Endometrium (tissue), 2 donors: ENCODE data around the gene STARD7.
"Not testable (repeated sequence)": the region's sequence is repeated elsewhere in the genome, so short reads cannot be mapped to it uniquely, and the experiment has no call there.

Experiments used
- FAIRE-seq: peaks from 2 replicates; lab custom pipeline; 2012; peaks lifted over from hg19 to GRCh38; lab: Jason Lieb, UNC
- donor health status: control.
- donor health status: control.

STARD7 gene

DNA sequence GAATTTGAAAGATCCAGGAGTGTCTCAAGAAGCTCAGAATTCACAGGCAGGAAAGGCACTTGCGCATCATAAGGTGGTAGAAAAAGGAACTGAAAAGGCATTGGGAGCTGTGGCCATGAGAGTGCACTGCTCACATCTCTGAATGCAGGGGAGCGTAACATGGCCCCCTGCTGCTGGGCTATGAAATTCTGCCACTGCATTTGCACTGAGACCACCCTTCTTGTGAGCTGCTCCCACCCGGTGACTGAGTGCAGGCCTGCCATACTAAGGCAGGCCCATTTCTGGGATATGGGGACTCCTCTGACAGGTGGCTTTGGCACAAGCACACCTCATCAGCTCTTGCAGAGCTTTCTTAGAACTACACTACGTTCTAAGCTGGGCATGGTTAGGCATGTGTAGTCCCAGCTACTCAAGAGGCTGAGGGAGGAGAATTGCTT is 25.3 kb upstream of the STARD7 start:
- FAIRE-seq = no peak

GRCh38 chr2:96233436-96233835 is 24.8 kb upstream of the STARD7 start:
- FAIRE-seq = no peak

DNA sequence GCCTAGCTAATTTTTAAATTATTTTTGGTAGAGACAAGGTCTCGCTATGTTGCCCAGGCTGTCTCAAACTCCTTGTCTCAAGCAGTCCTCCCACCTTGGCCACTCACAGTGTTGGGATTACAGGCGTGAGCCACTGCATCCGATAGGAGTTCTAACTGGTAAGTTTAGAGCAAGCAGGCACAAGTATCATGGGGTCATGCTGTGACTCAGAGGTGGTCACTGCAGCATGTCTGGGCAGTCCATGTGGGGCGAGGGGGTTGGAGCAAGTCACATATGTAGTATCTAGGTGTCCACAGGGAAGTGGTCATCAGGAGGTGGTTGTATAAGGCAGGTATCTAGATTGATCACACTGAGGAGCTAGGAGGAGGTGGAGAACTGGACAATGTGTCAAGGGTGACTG is 22.7 kb upstream of the STARD7 start:
- FAIRE-seq = no peak

- no peak for FAIRE-seq
Measured at GRCh38 chr2:96225016-96225533, 16.4 kb upstream of the STARD7 start.

DNA sequence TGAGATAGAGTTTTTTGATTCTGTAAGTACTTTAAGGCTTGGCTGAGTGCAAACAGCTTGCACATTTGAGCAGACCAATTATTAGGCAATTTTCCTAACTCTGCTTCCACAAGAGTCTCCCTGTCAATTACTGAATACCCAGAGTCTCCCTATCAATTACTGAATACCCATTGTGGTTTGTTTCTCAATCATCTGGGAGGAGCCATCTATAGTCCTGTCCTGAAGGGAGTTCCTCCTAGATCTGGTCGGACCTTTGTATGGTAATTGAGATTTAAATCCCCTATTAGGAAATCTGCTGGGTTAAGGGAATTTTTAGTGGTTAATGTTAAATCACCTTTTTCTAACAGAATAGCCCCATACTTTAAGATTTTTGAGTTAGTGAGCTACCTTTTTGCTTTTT is 12.5 kb upstream of the STARD7 start:
- not testable (repeated sequence) for FAIRE-seq

GRCh38 chr2:96219959-96220358 is 11.3 kb upstream of the STARD7 start:
- FAIRE-seq = not testable (repeated sequence)

- FAIRE-seq = no peak
Measured at GRCh38 chr2:96218508-96219131, 10.0 kb upstream of the STARD7 start.

DNA sequence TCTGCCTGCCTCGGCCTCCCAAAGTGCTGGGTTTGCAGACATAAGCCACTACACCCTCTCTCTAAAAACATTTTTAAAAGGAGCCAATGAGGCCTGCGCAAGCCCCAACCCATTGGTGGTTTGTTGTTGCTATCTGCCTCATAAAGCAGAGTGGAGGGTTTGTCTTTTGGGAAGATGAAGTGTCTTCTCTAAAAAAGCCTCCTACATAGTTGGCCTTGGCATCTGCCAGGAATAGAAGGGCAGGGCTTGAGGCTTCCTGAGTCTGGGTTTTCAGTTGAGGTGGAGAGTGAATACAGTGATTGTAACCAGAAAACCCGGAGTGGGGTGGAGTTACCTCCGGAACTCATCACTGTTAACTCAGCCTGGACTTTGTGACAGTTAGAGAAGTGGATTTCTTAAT is 5.9 kb upstream of the STARD7 start:
- FAIRE-seq = no peak

DNA sequence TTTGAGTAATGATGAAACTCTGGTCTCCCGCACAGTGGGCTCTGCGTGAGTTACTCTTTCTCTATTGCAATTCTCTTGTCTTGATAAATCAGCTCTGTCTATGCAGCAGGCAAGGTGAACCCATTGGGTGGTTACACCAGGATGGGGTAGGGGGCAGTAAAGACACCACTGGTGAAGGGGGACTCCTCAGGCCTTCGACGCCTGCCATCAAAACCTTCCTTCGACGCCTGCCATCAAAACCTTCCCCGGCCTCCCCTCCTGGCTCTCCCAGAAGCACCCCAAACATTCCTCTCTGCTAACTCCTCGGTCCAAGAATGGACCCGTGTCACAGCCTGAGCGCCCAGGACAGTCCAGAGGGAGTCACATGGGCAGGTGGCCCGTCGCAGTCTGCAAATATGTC is 4.8 kb upstream of the STARD7 start:
- no peak for FAIRE-seq

- no peak for FAIRE-seq
Measured at GRCh38 chr2:96212339-96212738, 3.7 kb upstream of the STARD7 start.

DNA sequence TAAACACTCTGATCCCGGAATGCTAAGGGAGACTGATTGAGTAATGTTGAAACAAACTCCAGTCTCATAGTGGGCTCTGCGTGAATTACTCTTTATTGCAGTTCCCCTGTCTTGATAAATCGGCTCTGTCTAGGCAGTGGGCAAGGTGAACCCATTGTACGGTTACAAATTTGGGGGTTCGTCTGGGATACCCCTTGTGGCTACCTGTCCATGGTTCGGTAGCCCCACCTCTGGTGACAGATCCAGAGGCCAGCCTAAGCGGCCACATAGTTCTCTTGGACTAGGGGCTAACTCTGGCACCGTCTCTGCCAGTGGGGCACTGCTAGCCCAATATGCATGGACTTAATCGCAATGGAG is 1.1 kb upstream of the STARD7 start:
- FAIRE-seq = no peak

DNA sequence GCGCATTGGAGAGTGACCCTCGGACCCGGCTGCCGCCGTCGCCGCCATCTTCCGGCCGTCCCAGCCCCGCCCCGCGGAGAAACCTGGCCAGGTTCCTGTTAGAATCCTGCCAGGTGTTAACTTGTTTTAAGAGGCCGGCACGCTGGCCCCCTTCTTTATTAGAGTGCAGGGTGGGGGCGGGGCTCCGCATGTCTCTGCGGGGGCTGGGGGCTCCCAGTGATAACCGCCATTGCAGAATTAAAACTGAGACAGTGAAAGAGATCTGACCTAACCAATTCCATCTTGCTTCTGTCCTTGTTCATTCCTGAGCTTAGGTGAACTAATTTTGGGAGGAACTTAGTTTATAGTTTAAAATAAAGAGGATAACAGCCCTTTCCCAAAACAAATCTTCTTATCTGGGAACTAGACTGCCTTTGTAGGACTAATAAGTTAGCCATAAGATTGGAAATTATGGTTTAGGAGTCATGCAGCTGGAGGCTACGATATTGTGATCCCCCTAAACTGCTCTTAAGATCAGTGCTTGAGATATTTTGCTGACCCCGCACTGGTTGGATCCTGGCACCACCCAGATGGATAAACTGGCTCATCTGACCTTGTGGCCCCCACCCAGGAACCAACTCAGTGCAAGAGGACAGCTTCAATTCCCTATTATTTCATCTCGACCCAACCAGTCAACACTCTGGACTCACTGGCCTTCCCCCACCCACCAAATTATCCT is 543 bp upstream of the STARD7 start:
- FAIRE-seq = no peak

DNA sequence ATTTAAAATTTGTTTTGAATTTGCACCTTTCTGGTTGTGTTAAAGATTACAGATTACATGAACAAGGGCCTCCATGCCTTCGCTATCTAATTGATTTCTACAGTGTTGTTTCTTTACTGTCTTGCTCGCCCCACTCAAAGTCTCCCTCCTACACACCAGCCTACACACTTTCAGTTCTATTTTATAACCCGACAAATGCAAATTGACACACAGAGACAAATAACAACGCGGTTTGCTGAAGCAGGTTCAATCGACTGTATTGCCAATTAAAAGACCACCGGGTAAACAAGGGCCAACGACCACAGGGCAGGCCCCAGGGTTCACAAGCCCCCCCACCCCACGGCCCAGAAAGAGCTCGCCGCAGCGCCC is 869 bp downstream of the STARD7 start:
- no peak for FAIRE-seq

- no peak for FAIRE-seq
Measured at GRCh38 chr2:96207073-96207773, 1.4 kb downstream of the STARD7 start.

DNA sequence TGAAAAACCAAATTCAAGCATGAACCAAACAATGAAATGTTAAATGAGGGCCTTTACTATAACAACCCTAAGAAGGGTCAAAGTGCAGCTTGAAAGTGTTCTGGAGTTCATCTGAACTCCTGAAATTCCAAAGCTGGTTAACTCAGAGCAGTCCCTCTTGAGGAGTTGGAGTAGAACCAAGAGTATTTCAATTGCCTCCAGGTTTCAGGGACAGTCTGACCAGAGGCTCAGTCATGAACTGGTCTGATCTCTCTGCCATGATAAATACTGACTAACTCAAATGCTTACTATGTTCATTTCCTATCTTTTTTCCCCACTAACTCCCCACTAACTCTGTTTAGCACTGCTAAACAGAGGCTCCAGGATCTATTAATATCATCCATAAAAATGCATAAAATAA is 2.7 kb downstream of the STARD7 start:
- no peak for FAIRE-seq

DNA sequence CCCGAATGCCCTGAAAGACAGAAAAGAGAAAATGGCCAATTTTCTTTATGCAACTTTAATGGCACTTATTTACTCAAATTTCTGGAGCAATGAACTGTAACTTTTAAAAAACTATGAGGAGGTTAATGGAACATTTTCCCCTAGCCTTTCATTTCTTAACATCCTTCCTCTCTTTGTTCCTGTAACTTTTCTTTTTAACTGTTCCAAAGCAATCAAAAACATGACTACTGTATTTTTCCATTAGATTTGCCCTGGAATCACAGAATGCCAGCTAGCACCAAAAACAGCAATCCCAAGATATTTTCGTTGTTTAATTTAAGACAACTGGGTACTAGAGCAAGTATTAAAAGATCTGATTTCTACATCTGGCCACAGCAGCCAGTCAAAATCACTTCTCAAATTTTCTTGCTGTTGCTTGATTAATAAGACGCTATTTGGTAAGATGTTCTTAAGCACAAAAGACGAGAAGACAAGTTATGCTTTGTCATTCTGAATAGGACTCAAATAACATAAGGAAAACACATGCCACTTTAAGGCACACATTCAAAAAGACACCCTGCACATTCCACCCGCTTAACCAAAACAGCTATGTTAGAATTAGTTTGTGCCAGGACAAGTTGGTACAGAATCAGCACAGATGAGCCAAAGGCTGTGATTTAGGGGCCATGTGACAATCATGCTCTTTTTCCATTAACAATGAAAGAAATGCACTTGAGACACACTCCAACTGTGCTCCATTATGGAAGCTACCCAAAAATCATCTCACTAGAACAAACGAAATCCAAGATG is 3.6 kb downstream of the STARD7 start:
- no peak for FAIRE-seq

- FAIRE-seq = no peak
Measured at GRCh38 chr2:96203130-96204028, 5.2 kb downstream of the STARD7 start.

DNA sequence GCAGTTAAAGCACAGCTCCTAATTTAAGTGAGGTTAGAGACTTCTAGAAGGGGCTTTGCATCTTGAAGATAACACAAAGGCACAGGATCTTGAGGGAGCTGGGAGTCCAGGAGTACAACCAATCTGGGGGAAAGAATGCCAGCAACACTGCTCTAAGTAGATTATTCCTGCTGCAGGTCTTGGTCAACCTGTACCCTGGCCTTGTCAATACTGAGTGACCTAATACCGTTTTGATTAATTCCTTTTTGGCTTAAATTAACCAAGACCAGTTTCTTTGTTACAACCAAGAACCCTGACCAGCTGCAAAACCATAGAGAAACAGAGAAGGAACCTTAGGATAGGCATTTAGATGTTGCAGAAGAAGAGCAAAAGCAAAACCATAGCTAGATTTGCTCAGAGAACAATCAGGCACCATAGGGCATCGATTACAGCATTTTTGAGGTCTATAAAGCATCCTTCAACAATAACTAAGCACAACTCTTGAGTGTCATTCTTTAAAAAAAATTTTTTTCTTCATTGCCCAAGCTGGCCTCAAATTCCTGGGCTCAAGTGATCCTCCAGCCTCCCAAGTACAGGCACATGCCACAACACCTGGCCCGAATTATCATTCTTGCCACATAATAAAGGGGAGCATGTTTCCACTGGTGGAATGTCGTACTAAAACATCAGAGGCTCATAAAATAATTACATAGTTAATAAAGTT is 6.3 kb downstream of the STARD7 start:
- FAIRE-seq = no peak

DNA sequence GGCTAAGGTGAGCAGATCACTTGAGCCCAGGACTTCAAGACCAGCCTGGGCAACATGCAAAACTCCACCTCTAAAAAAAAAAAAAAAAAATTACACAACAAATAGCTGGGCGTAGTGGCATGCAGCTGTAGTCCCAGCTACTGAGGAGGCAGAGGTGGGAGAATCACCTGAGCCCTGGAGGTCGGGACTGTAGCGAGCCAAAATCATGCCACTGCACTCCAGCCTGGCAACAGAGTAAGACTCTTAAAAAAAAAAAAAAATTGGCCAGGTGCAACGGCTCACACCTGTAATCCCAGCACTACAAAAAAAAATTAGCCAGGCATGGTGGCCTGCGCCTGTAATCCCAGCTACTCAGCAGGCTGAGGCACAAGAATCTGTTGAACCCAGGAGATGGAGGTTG is 7.3 kb downstream of the STARD7 start:
- no peak for FAIRE-seq

DNA sequence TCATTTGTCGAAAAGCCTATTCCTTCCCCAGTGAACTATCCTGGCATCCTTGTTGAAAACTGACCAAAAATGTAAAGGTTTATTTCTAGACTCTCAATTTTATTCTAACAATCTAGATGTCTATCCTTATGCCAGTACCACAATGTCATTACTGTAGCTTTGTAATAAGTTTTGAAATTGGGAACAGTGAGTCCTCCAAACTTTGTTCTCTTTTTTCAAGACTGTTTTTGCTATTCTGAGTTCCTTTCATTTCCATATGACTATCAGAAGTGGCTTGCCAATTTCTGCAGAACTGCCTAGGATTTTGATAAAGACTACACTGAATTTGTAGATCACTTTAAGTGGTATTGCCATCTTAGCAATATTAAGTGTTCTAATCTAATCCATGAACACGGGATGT is 9.7 kb downstream of the STARD7 start:
- no peak for FAIRE-seq
